ENCODE measurements around the gene PEX12.
"Not testable (repeated sequence)": the region's sequence is repeated elsewhere in the genome, so short reads cannot be mapped to it uniquely, and the experiment has no call there.

Gene PEX12

GRCh38 chr17:35536664-35537171 lies 41.7 kb downstream of the PEX12 start:
- DNase-seq (ENCODE audit: low read depth in 2 of 2), result no peak

GRCh38 chr17:35535406-35535805 lies 43.0 kb downstream of the PEX12 start:
- DNase-seq (ENCODE audit: low read depth in 2 of 2), result not testable (repeated sequence)

DNA sequence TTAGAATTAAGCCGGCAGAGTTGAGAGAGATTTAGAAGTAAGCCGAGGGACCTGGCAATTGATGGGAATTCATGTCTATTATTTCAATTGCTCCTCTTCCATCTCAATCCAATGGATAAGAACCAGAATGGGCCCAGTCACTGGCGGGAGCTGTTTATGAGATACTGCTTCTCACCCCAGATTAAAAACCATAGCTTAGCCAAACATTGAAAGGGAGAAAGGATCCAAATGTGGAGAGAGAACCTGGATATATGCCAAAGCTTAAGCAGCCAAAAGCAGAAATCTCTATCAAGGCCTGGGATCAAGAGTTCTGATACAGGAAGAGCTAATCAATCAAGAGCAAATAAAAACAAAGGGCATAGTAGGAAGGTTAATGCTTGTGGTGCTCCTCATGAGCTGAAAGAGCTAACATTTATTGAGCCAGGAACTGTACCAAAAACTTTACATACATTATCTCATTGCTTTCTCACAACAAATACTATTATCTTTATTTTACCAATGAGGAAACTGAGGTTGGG lies 43.7 kb downstream of the PEX12 start:
- DNase-seq (ENCODE audit: low read depth in 2 of 2), result no peak

GRCh38 chr17:35531160-35531559 lies 47.2 kb downstream of the PEX12 start:
- DNase-seq (ENCODE audit: low read depth in 2 of 2), result no peak

DNA sequence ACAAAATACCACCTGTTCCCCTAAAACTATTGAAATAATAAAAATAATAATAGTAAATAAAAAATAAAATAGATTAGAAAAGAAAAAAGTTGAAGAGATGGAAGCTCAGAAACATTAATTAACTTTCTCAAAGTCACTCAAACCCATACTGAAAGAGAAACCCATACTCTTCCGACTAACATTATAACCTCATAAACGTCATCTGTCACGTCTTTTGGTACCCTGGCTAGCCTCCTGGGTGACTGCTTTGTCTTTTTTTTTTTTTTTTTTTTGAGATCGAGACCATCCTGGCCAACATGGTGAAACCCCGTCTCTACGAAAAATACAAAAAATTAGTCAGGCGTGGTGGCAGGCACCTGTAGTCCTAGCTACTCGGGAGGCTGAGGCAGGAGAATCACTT lies 48.5 kb downstream of the PEX12 start:
- no peak for DNase-seq (ENCODE audit: low read depth in 2 of 2)

DNA sequence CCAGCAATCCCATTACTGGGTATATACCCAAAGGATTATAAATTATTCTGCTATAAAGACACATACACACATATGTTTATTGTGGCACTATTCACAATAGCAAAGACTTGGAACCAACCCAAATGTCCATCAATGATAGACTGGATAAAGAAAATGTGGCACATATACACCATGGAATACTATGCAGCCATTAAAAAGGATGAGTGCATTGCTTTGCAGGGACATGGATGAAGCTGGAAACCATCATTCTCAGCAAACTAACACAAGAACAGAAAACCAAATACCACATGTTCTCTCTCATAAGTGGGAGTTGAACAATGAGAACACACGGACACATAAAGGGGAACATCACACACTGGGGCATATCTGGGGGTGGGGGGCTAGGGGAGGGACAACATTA lies 49.0 kb downstream of the PEX12 start:
- DNase-seq (ENCODE audit: low read depth in 2 of 2), result not testable (repeated sequence)

All from activated CD8-positive, alpha-beta memory T cell treated with anti-CD3 and anti-CD28 coated beads for 4 hours (primary cell).